Measurements from ENCODE around the gene APOL2. TPM values are rescaled to one million over a fixed set of nuclear protein-coding genes. Genes with fewer than 3 reads are reported as not detected.
"Not testable (repeated sequence)": the region's sequence is repeated elsewhere in the genome, so short reads cannot be mapped to it uniquely, and the experiment has no call there.

Gene APOL2
- total RNA-seq, 4 donors from 2014 or later, result 14.6 to 44.5 (median 23.5) TPM

DNA sequence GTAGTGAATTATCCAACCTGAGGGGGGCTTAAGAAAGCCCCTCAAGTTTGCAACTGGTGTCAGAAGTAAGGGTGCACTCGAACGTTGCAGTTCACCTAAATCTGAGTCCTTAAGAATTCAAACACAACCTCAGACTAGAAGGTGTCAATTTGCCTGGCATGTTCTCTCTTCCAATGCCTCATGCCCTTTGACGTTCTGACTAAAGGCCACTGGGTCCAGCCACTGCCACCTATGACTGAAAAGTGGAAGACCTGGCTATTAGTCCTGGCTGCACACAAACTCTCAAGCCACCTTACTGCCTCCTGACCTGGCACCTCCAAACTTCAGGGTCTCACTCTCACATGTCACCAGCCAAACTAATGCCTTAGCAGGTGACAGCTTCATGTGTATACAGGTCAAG, 45.8 kb downstream of the APOL2 start:
- intact Hi-C loops (cut with DNase I), result loop anchor here (10.0 kb wide), 1 partner anchor 81 kb away; no protein-coding TSS in a partner anchor

DNA sequence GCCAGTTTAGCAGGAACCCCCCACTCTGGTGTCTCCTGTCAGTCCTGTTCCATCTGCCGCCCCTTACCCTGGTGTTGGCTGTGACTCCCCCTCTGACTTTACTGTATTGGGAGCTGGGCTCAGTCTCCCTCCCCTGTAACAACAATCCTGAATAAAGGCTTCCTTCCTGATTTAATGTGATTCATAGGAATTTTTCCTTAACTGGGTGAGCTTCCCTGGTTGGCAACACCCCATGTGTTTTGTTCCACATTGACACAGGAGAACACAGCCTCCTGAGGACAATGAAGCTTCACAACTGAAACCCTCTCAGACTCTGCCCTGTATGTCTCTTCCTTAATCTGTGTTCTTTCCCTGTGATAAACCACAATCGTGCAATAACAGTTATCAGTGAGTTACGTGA, 46.2 kb downstream of the APOL2 start:
- TF ChIP-seq, protein P1, sequence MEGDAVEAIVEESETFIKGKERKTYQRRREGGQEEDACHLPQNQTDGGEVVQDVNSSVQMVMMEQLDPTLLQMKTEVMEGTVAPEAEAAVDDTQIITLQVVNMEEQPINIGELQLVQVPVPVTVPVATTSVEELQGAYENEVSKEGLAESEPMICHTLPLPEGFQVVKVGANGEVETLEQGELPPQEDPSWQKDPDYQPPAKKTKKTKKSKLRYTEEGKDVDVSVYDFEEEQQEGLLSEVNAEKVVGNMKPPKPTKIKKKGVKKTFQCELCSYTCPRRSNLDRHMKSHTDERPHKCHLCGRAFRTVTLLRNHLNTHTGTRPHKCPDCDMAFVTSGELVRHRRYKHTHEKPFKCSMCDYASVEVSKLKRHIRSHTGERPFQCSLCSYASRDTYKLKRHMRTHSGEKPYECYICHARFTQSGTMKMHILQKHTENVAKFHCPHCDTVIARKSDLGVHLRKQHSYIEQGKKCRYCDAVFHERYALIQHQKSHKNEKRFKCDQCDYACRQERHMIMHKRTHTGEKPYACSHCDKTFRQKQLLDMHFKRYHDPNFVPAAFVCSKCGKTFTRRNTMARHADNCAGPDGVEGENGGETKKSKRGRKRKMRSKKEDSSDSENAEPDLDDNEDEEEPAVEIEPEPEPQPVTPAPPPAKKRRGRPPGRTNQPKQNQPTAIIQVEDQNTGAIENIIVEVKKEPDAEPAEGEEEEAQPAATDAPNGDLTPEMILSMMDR (IDR thresholded peaks at IDR 0.05), result no peak
- no peak for TF ChIP-seq POLR2A (IDR thresholded peaks at IDR 0.05)
- Histone ChIP-seq H3K27ac (no peak overlapping the region), H3K36me3 (no peaks in the 10 kb centered on the region), H3K27me3 (no peaks in the 10 kb centered on the region), H3K9me3 (no peaks in the 10 kb centered on the region), H3K4me3 (no peak overlapping the region), H3K4me1 (peaks cover 0 to 34% (median 10%) of the 10 kb centered on the region in 3 donors)
- 77% methylated on average over 3 of the region's 3 CpGs for WGBS, 2 donors
- DNase-seq, result no peak
- intact Hi-C loops (cut with DNase I), result loop anchor here (10.0 kb wide), 1 partner anchor 82 kb away; no protein-coding TSS in a partner anchor

More for the DNA sequence above, 45.8 kb downstream of the APOL2 start:
- no peaks in the 10 kb centered on the region for H3K27me3 ChIP-seq
- WGBS, 2 donors, result 76 to 77% methylated on average over 3 of the region's 3 CpGs
- TF ChIP-seq, protein P1 (IDR thresholded peaks at IDR 0.05), result no peak
- no peak for TF ChIP-seq POLR2A (IDR thresholded peaks at IDR 0.05)
- no peak overlapping the region for H3K27ac ChIP-seq
- DNase-seq, result no peak
- no peaks in the 10 kb centered on the region for H3K9me3 ChIP-seq
- H3K4me1 ChIP-seq, result peaks cover 0 to 38% (median 10%) of the 10 kb centered on the region in 3 donors
- H3K36me3 ChIP-seq, result no peaks in the 10 kb centered on the region
- H3K4me3 ChIP-seq, result no peak overlapping the region

DNA sequence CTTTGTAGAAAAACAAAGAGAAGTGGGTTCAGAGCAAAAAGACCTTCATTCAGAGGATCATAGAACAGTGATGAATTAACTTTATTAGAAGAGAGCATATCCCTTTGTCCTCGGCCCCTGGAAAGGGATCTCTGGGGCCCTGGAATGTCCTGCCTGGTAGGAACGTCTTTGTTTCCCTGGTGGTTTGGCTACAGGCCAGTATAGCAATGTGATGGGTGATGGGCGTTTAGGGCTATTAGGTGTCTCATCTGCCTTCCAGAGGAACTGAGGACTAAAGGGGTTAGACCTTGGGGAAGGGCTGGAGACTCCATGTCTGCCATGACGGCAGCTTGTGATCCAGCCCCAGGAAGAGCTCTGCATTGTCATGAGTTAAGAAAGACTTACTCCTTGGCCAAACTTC, 46.8 kb downstream of the APOL2 start:
- WGBS, 2 donors, result 47 to 48% methylated on average over 4 of the region's 4 CpGs
- Histone ChIP-seq H3K9me3 (no peaks in the 10 kb centered on the region), H3K4me3 (no peak overlapping the region), H3K36me3 (no peaks in the 10 kb centered on the region), H3K4me1 (peaks cover 0 to 28% (median 7%) of the 10 kb centered on the region in 3 donors), H3K27me3 (no peaks in the 10 kb centered on the region), H3K27ac (no peak overlapping the region)
- DNase-seq, result no peak
- no peak for TF ChIP-seq POLR2A (IDR thresholded peaks at IDR 0.05)
- TF ChIP-seq, protein P1 (IDR thresholded peaks at IDR 0.05), result no peak
- intact Hi-C loops (cut with DNase I), result loop anchor here (10.0 kb wide), 1 partner anchor 82 kb away; no protein-coding TSS in a partner anchor

DNA sequence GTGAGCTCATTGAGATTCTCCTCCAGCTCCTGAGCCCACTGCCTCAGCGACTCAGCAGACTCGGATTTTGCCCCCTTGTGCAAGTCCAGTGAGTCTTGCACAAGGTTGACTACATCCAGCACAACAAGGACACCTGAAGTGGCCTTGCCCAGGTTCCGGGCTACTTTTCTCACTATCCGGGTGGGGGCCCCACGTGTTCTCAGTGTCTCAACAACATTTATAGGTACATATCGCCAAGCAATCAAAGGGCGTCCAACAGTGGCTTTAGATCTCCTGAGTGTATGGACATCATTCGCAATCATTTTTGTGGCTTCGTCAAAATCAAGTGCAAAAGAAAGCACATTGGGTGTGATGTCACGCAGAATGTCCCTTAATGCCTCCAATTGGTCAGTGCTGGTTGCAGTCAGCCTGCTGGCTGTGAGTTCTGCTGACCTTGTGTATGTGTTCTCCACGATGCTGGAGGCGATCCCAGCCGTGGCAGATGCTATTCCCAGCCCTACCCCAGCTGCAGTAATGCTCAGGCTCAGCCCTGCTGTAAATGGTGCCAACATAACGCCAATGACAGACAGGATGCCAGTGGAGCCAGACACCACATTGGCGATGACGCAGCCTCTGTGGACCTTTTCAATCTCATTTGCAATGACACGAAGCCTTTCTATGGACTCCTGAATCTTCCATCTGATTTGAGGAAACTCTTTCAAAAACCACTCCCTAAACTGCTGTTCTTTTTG, 48.1 kb downstream of the APOL2 start:
- Histone ChIP-seq H3K27ac (peak overlapping the region in 2 of 4 donors; percentile 5 to 34), H3K36me3 (no peaks in the 10 kb centered on the region), H3K27me3 (no peaks in the 10 kb centered on the region), H3K4me3 (no peak overlapping the region), H3K9me3 (no peaks in the 10 kb centered on the region), H3K4me1 (peaks cover 0 to 15% (median 0%) of the 10 kb centered on the region in 3 donors)
- intact Hi-C loops (cut with DNase I), result loop anchor here (10.0 kb wide), 1 partner anchor 84 kb away; no protein-coding TSS in a partner anchor
- no peak for TF ChIP-seq POLR2A (IDR thresholded peaks at IDR 0.05)
- TF ChIP-seq, protein P1 (IDR thresholded peaks at IDR 0.05), result no peak
- DNase-seq, result no peak
- WGBS, 2 donors, result 73% methylated on average over 11 to 17 of the region's 17 CpGs

DNA sequence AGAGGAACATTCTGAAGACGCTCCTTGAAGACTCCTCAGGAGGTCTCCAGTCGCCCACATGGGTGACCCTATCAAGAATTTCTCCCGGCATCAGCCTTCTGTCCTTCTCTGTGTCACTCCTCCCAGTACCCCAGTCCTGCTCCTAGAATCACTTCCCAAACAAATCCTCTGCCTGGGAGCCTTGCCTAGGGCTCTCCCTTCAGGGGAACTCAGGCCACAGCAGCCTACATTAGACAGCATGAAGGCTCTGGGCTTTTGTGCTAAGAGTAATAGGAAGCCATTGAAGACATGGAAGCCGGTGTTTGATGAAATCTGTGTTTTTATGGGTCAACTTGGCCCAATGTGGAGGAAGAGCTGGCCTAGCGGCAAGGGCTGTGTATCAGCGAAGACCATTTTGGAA, 51.5 kb downstream of the APOL2 start:
- peaks cover 0 to 19% (median 4%) of the 10 kb centered on the region in 3 donors for H3K4me1 ChIP-seq
- H3K27me3 ChIP-seq; intact Hi-C loops (cut with DNase I); DNase-seq; H3K9me3 ChIP-seq; H3K27ac ChIP-seq; H3K4me3 ChIP-seq; H3K36me3 ChIP-seq: not testable (repeated sequence)
- 91 to 100% methylated on average over 2 to 3 of the region's 6 CpGs for WGBS, 2 donors

Data from esophagus squamous epithelium (tissue), 5 donors.